ENCODE data around the gene HPCAL1.

DNA sequence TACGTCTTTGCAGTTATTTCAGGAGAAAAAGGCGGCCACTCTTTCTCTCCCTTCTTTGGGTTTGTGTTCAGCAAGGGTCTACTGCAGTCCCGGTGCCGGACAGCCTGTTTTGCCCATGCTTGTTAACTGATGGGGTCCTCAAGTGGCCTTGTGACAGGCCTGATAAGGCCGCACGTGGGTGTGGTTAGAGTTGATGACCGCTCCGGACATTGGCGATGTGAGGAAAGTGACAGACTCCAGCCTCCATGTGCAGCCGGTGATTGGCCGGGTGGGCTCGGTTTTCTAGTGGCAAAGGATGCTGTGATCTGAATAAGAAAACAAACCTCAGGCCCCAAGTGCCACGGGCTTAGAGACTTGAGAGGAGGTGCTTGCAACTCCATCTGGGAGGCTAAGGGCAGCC lies 15.6 kb downstream of the HPCAL1 start:
- TF ChIP-seq CTCF (IDR thresholded peaks at IDR 0.05) = no peak
- TF ChIP-seq EZH2phosphoT487 (IDR thresholded peaks at IDR 0.05) = no peak

Data from neural progenitor cell (in vitro differentiated cells).